GM12892 (cell line): ENCODE measurements around the gene WNT2.

Experiments used
- POLR2A ChIP-seq: IDR thresholded peaks from 2 replicates; pipeline ENCODE4 v1.6.1; 2011; ENCODE audit warnings: low read depth, low read length, control low read depth
- TAF1 ChIP-seq: IDR thresholded peaks from 2 replicates; pipeline ENCODE4 v1.6.1; 2011; ENCODE audit warnings: low read depth, mild to moderate bottlenecking, control low read depth, low read length, borderline replicate concordance

DNA sequence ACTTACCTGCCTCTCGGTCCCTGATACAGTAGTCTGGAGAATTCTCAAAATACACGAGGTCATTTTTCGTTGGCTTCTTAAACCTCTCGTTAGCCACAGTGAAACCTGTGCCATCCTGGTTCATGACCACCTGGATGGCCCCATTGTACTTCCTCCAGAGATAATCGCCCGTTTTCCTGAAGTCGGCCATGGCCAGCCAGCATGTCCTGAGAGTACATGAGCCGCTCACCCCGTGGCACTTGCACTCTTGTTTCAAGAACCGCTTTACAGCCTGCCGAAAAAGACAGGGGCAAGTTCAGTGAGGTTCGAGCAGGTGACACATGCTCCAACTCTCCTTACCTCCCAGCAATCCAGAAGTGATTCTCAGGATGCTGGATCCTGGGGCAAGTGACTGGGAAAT is 25.3 kb downstream of the WNT2 start:
- no peak for TF ChIP-seq TAF1
- no peak for TF ChIP-seq POLR2A
